H1 (cell line): ENCODE measurements around the gene KRT9. TPM values are rescaled to one million over a fixed set of nuclear protein-coding genes. Genes with fewer than 3 reads are reported as not detected.

ENCODE experiments used
- CTCF ChIA-PET: fragments of 300-600 bp; sonication (Branson Sonifier 250); formaldehyde crosslinking; loops from one replicate; lab custom pipeline; 2021; ENCODE audit not compliant: partially characterized antibody; lab: Charles Lee
- POLR2A ChIA-PET: fragments of 300-600 bp; sonication (Branson Sonifier 250); formaldehyde crosslinking; loops from one replicate; lab custom pipeline; 2021; ENCODE audit warnings: inconsistent platforms; ENCODE audit not compliant: partially characterized antibody; lab: Charles Lee
- DNase-seq, 2 experiments: peaks; one replicate each; pipeline versions ENCODE4 v3.0.0 to v3.0.0-alpha.2; 2010 to 2022; ENCODE audit warnings: low spot score in 2 of 2, low read depth in 1 of 2, mixed read lengths in 1 of 2
- FAIRE-seq: peaks from 2 replicates; lab custom pipeline; 2011; peaks lifted over from hg19 to GRCh38; lab: Jason Lieb, UNC
- H2AFZ ChIP-seq: 2 replicates; pipeline ENCODE4 v1.8.1; 2012; ENCODE audit warnings: low read length, inconsistent platforms
- H2AK5ac ChIP-seq: 2 replicates; pipeline ENCODE4 v1.6.1; 2013; ENCODE audit warnings: low read depth, low read length
- H2BK120ac ChIP-seq: replicated peaks from 2 replicates; pipeline ENCODE3; 2013; ENCODE audit warnings: low read depth, low read length, inconsistent platforms
- H2BK12ac ChIP-seq: 2 replicates; pipeline ENCODE4 v1.6.1; 2013; ENCODE audit warnings: low read depth, low read length
- H2BK15ac ChIP-seq: 2 replicates; pipeline ENCODE4 v1.6.1; 2013; ENCODE audit warnings: low read length
- H2BK20ac ChIP-seq: 2 replicates; pipeline ENCODE4 v1.6.1; 2013; ENCODE audit warnings: low read length
- H2BK5ac ChIP-seq: 2 replicates; pipeline ENCODE4 v1.6.1; 2013; ENCODE audit warnings: low read depth, low read length
- H3K14ac ChIP-seq: 2 replicates; pipeline ENCODE4 v1.6.1; 2013; ENCODE audit warnings: inconsistent platforms; ENCODE audit not compliant: insufficient read length
- H3K18ac ChIP-seq: 2 replicates; pipeline ENCODE4 v1.6.1; 2013; ENCODE audit warnings: low read length; ENCODE audit errors: extremely low read depth
- H3K23ac ChIP-seq: 2 replicates; pipeline ENCODE4 v1.6.1; 2013; ENCODE audit warnings: inconsistent platforms; ENCODE audit not compliant: insufficient read length
- H3K23me2 ChIP-seq: 2 replicates; pipeline ENCODE4 v1.6.1; 2013; ENCODE audit warnings: low read depth, low read length
- H3K27ac ChIP-seq: 2 replicates; pipeline ENCODE4 v1.6.1; 2011; ENCODE audit warnings: low read depth, low read length, inconsistent platforms
- H3K27me3 ChIP-seq, 4 experiments: replicated peaks in 1 of 4; 1 replicate in 1 of 4; 2 replicates in 3 of 4; pipeline versions ENCODE4 v1.6.1 to v1.8.1; 2011 to 2013; ENCODE audit warnings: low read length in 3 of 4, mild to moderate bottlenecking in 3 of 4, inconsistent platforms in 2 of 4, mixed read lengths in 2 of 4, moderate library complexity in 1 of 4; ENCODE audit not compliant: control insufficient read depth in 3 of 4, insufficient read depth in 3 of 4; ENCODE audit errors: extremely low read depth in 1 of 4
- H3K36me3 ChIP-seq, 4 experiments: 2 replicates each; pipeline versions ENCODE4 v1.6.1 to v1.8.1; 2011 to 2013; ENCODE audit warnings: mild to moderate bottlenecking in 4 of 4, low read length in 3 of 4, moderate library complexity in 2 of 4, control low read depth in 1 of 4, inconsistent platforms in 1 of 4; ENCODE audit not compliant: insufficient read depth in 4 of 4, control insufficient read depth in 2 of 4
- H3K4ac ChIP-seq: replicated peaks from 2 replicates; pipeline ENCODE3; 2013; ENCODE audit warnings: low read length, low read depth, mixed read lengths, inconsistent platforms; ENCODE audit not compliant: insufficient read length
- H3K4me1 ChIP-seq, 4 experiments: replicated peaks in 1 of 4; 1 replicate in 1 of 4; 2 replicates in 3 of 4; pipeline versions ENCODE4 v1.6.1 to v1.8.1; 2011 to 2013; ENCODE audit warnings: low read length in 3 of 4, inconsistent platforms in 2 of 4, mixed read lengths in 1 of 4; ENCODE audit not compliant: insufficient read depth in 4 of 4, control insufficient read depth in 3 of 4
- H3K4me2 ChIP-seq, 2 experiments: 2 replicates each; pipeline versions ENCODE4 v1.6.1 to v1.8.1; 2011 to 2013; ENCODE audit warnings: low read depth in 2 of 2, low read length in 2 of 2, control low read depth in 1 of 2, inconsistent platforms in 1 of 2, mild to moderate bottlenecking in 1 of 2; ENCODE audit not compliant: insufficient read depth in 1 of 2
- H3K4me3 ChIP-seq, 4 experiments: fragments of 200-600, 300-600 bp in 1 of 4; sonication (generic), shearing (Covaris generic), sonication (Bioruptor Twin) in 1 of 4; 2 replicates each; pipeline versions ENCODE4 v1.5.1 to v1.8.1; 2011 to 2016; ENCODE audit warnings: low read length in 4 of 4, low read depth in 3 of 4, control low read depth in 2 of 4, inconsistent platforms in 2 of 4, mild to moderate bottlenecking in 2 of 4, mixed read lengths in 1 of 4, moderate library complexity in 1 of 4; ENCODE audit not compliant: insufficient read depth in 2 of 4; ENCODE audit errors: extremely low read depth in 1 of 4
- H3K56ac ChIP-seq: replicated peaks from 2 replicates; pipeline ENCODE3; 2013; ENCODE audit warnings: low read depth, mild to moderate bottlenecking, mixed read lengths, low read length, inconsistent platforms; ENCODE audit not compliant: insufficient read length
- H3K79me1 ChIP-seq: 2 replicates; pipeline ENCODE4 v1.6.1; 2013; ENCODE audit warnings: low read depth, low read length, control low read depth
- H3K79me2 ChIP-seq, 2 experiments: 2 replicates each; pipeline versions ENCODE4 v1.6.1 to v1.8.1; 2012 to 2013; ENCODE audit warnings: low read length in 2 of 2, mild to moderate bottlenecking in 2 of 2, inconsistent platforms in 1 of 2; ENCODE audit not compliant: insufficient read depth in 2 of 2, control insufficient read depth in 1 of 2
- H3K9ac ChIP-seq, 4 experiments: replicated peaks in 1 of 4; 1 replicate in 1 of 4; 2 replicates in 3 of 4; pipeline versions ENCODE4 v1.6.1 to v1.8.1; 2011 to 2013; ENCODE audit warnings: low read depth in 3 of 4, low read length in 3 of 4, control low read depth in 2 of 4, mild to moderate bottlenecking in 2 of 4, moderate library complexity in 2 of 4, inconsistent platforms in 1 of 4; ENCODE audit errors: extremely low read depth in 1 of 4
- H3K9me3 ChIP-seq, 2 experiments: 2 replicates each; pipeline versions ENCODE4 v1.6.1 to v1.8.1; 2012 to 2013; ENCODE audit warnings: mild to moderate bottlenecking in 2 of 2, moderate library complexity in 2 of 2, control low read depth in 1 of 2, inconsistent platforms in 1 of 2, low read depth in 1 of 2, low read length in 1 of 2, mixed read lengths in 1 of 2; ENCODE audit not compliant: insufficient read depth in 2 of 2
- H4K20me1 ChIP-seq, 2 experiments: replicated peaks in 1 of 2; 2 replicates each; pipeline versions ENCODE3 to v1.8.1; 2011 to 2013; ENCODE audit warnings: inconsistent platforms in 2 of 2, low read length in 2 of 2, mild to moderate bottlenecking in 1 of 2; ENCODE audit not compliant: insufficient read depth in 2 of 2, control insufficient read depth in 1 of 2
- H4K5ac ChIP-seq: 2 replicates; pipeline ENCODE4 v1.6.1; 2013; ENCODE audit warnings: low read length, low read depth, mixed read lengths, inconsistent platforms; ENCODE audit not compliant: insufficient read length
- H4K8ac ChIP-seq: 2 replicates; pipeline ENCODE4 v1.8.0; 2013; ENCODE audit warnings: mild to moderate bottlenecking, moderate library complexity, low read length, inconsistent platforms; ENCODE audit not compliant: insufficient read depth; ENCODE audit errors: extremely low read depth
- H4K91ac ChIP-seq: replicated peaks from 2 replicates; pipeline ENCODE3; 2013; ENCODE audit warnings: low read length, mixed read lengths, inconsistent platforms; ENCODE audit not compliant: insufficient read length
- CREB1 ChIP-seq: IDR thresholded peaks from 2 replicates; pipeline ENCODE4 v1.6.1; 2012; ENCODE audit warnings: inconsistent platforms
- EP300 ChIP-seq, 2 experiments: IDR thresholded peaks; 1 replicate in 1 of 2; 2 replicates in 1 of 2; pipeline ENCODE4 v1.6.1; 2011 to 2012; ENCODE audit warnings: low read depth in 2 of 2, low read length in 2 of 2, mild to moderate bottlenecking in 2 of 2, borderline replicate concordance in 1 of 2, inconsistent platforms in 1 of 2, moderate library complexity in 1 of 2
- FOSL1 ChIP-seq: IDR thresholded peaks from 2 replicates; pipeline ENCODE4 v1.6.1; 2011; ENCODE audit warnings: mild to moderate bottlenecking, low read depth, low read length, moderate library complexity; ENCODE audit not compliant: insufficient read depth
- GTF2F1 ChIP-seq: IDR thresholded peaks from 2 replicates; pipeline ENCODE4 v1.6.1; 2012; ENCODE audit warnings: low read depth, low read length, improper control_type of control experiment, borderline replicate concordance
- HDAC6 ChIP-seq: IDR thresholded peaks from one replicate; pipeline ENCODE4 v1.7.1; 2012; ENCODE audit warnings: low read depth, mild to moderate bottlenecking, inconsistent platforms, low read length, moderate library complexity
- KDM4A ChIP-seq: IDR thresholded peaks from one replicate; pipeline ENCODE4 v1.7.1; 2012; ENCODE audit warnings: low read depth, mild to moderate bottlenecking, moderate library complexity, low read length, inconsistent platforms; ENCODE audit not compliant: severe bottlenecking
- NANOG ChIP-seq: IDR thresholded peaks from 2 replicates; pipeline ENCODE4 v1.6.1; 2011; ENCODE audit warnings: low read length, low read depth, mild to moderate bottlenecking, inconsistent platforms; ENCODE audit not compliant: insufficient read depth, poor library complexity, severe bottlenecking
- RFX5 ChIP-seq: IDR thresholded peaks from 2 replicates; pipeline ENCODE4 v1.6.1; 2011; ENCODE audit warnings: low read depth, low read length, improper control_type of control experiment, borderline replicate concordance
- WGBS, 2 experiments: shearing (Covaris generic) in 1 of 2; methylation state at CpG; one replicate each; pipeline versions ENCODE4 v1.1.6 to v1.1.7; 2013 to 2015; ENCODE audit warnings: low lambda C conversion rate in 2 of 2, mixed read lengths in 2 of 2, inconsistent platforms in 1 of 2, low coverage in 1 of 2, missing lambda C conversion rate in 1 of 2; ENCODE audit not compliant: insufficient replicate concordance in 2 of 2, insufficient coverage in 1 of 2, insufficient read length in 1 of 2; ENCODE audit errors: extremely low coverage in 1 of 2, missing lambda C conversion rate in 1 of 2; 5-methylcytosine and 5-hydroxymethylcytosine counted together
- polyA plus RNA-seq, 7 experiments: library from polyadenylated mRNA; depleted of rRNA in 3 of 7; stranded (reverse) in 5 of 7; unstranded in 2 of 7; fragments of >200 nt in 5 of 7; fragments of 200-250 nt in 2 of 7; gene quantifications; 1 replicate in 5 of 7; 2 replicates in 1 of 7; 4 replicates in 1 of 7; pipeline versions ENCODE4 v1.2.1 to v1.2.3, GENCODE V29; 2011 to 2013; ENCODE audit warnings: missing spikeins in 2 of 7, mixed read lengths in 2 of 7
- total RNA-seq: library from RNA; stranded (reverse); fragmentation: NEBNext Ultra II Directional; extraction: Animal tissue kit (Norgen Biotek cat#: 25700); gene quantifications from 2 replicates; pipeline ENCODE4 v1.2.1, GENCODE V29; 2021
- TF ChIP-seq, protein P1 (sequence below), 3 experiments: IDR thresholded peaks; 1 replicate in 2 of 3; 2 replicates in 1 of 3; pipeline versions ENCODE4 v1.5.1 to v1.6.1; 2011; ENCODE audit warnings: low read length in 3 of 3, mild to moderate bottlenecking in 3 of 3, inconsistent platforms in 2 of 3, low read depth in 1 of 3, moderate library complexity in 1 of 3; ENCODE audit not compliant: insufficient read depth in 1 of 3; ENCODE audit errors: control extremely low read depth in 1 of 3

Gene KRT9
- total and polyA plus RNA-seq, 2 of the 8 experiments (the other 6 are each of a cell fraction or from before 2014, with no cell fraction given): not detected

DNA sequence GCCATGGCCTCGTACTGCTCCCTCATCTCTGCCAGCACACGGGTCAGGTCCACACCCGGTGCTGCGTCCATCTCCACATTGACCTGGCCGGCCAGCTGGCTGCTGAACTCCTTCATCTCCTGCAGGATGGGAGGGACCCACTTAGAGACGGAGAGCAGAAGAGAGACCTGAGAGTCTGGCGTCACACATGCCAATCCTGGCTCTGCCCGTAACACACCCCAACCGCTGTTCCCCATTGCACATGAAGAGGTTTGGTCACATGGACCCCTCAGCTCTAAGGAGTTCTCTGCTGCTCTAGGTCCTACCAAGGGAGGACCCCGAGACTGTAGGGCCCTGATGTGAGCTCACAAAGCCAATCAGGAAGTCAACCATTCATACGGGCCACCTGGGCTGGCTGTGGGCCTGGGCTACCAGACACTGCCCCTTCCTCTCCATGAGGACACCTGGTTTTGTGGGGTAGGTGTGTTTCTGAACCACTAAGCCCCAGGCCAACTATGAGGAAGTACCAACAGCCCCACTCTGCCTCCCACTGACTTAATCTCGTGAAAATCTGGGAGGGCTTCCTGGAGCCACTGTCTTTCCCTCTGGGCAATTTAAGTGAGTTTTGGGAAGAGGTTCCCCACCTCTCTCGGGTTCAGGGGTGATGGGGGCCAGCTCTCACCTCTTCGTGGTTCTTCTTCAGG lies 55.6 kb downstream of the KRT9 start:
- H3K23ac ChIP-seq: no peak overlapping the region
- H3K27me3 ChIP-seq: no peaks in the 10 kb centered on the region; a peak in 1 of 7 replicates
- H4K91ac ChIP-seq: no peak overlapping the region
- FAIRE-seq (no peak), DNase-seq (no peak)
- H3K4me2 ChIP-seq: no peak overlapping the region
- WGBS, 2 experiments: 93% methylated on average over 13 of the region's 14 CpGs; no CpG with 5 or more reads in 1 of the 2 experiments
- no peak overlapping the region for H3K4ac ChIP-seq
- H2BK12ac ChIP-seq: peak overlapping the region; percentile 27; the same call in 1 of the 2 replicates
- no peak overlapping the region for H3K18ac ChIP-seq
- ChIA-PET CTCF (interaction anchor here (0.8 to 4.3 kb wide), 11 partner anchors 12 to 151 kb away, joined by 3 to 30 read pairs (median 3); partner anchors contain the start of gene KRT19), POLR2A (interaction anchor here (8.0 kb wide), 1 partner anchor 12 kb away, joined by 69 read pairs; the partner anchor contains the start of gene KRT19)
- H2BK5ac ChIP-seq: no peak overlapping the region
- no peaks in the 10 kb centered on the region for H4K20me1 ChIP-seq
- H3K79me1 ChIP-seq: no peaks in the 10 kb centered on the region
- H3K79me2 ChIP-seq: no peaks in the 10 kb centered on the region
- no peak overlapping the region for H2AFZ ChIP-seq
- no peak overlapping the region for H3K27ac ChIP-seq
- no peak overlapping the region for H2BK15ac ChIP-seq
- no peak overlapping the region for H3K4me3 ChIP-seq
- H3K36me3 ChIP-seq: no peaks in the 10 kb centered on the region
- no peak overlapping the region for H3K56ac ChIP-seq
- H3K14ac ChIP-seq: no peak overlapping the region
- no peak overlapping the region for H2BK120ac ChIP-seq
- no peak overlapping the region for H2BK20ac ChIP-seq
- no peak overlapping the region for H2AK5ac ChIP-seq
- no peak overlapping the region for H3K9ac ChIP-seq
- no peak overlapping the region for H4K5ac ChIP-seq
- no peaks in the 10 kb centered on the region; the same call in 1 of the 2 replicates for H3K23me2 ChIP-seq
- no peak overlapping the region; the same call in 1 of the 2 replicates for H4K8ac ChIP-seq
- H3K4me1 ChIP-seq: peaks cover 0 to 5% (median 1%) of the 10 kb centered on the region in 4 experiments; a peak in 5 of 7 replicates
- H3K9me3 ChIP-seq: no peaks in the 10 kb centered on the region
- TF ChIP-seq, protein P1, sequence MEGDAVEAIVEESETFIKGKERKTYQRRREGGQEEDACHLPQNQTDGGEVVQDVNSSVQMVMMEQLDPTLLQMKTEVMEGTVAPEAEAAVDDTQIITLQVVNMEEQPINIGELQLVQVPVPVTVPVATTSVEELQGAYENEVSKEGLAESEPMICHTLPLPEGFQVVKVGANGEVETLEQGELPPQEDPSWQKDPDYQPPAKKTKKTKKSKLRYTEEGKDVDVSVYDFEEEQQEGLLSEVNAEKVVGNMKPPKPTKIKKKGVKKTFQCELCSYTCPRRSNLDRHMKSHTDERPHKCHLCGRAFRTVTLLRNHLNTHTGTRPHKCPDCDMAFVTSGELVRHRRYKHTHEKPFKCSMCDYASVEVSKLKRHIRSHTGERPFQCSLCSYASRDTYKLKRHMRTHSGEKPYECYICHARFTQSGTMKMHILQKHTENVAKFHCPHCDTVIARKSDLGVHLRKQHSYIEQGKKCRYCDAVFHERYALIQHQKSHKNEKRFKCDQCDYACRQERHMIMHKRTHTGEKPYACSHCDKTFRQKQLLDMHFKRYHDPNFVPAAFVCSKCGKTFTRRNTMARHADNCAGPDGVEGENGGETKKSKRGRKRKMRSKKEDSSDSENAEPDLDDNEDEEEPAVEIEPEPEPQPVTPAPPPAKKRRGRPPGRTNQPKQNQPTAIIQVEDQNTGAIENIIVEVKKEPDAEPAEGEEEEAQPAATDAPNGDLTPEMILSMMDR (IDR thresholded peaks at IDR 0.05; ENCODE audit: control extremely low read depth in 1 of 3, insufficient read depth in 1 of 3, low read depth in 1 of 3, low read length in 3 of 3): no peak
- no peak for TF ChIP-seq NANOG
- no peak for TF ChIP-seq KDM4A
- TF ChIP-seq HDAC6: no peak
- TF ChIP-seq GTF2F1: no peak
- TF ChIP-seq CREB1: no peak
- no peak for TF ChIP-seq EP300 (IDR thresholded peaks at IDR 0.05; ENCODE audit: borderline replicate concordance in 1 of 2, low read depth in 2 of 2, low read length in 2 of 2)
- no peak for TF ChIP-seq FOSL1
- TF ChIP-seq RFX5: no peak
